Measurements from ENCODE around the gene ADAMTS5. TPM values are rescaled to one million over a fixed set of nuclear protein-coding genes. Genes with fewer than 3 reads are reported as not detected.

Gene ADAMTS5
- total RNA-seq, 1 experiment from 2014 or later = 0.05 TPM

DNA sequence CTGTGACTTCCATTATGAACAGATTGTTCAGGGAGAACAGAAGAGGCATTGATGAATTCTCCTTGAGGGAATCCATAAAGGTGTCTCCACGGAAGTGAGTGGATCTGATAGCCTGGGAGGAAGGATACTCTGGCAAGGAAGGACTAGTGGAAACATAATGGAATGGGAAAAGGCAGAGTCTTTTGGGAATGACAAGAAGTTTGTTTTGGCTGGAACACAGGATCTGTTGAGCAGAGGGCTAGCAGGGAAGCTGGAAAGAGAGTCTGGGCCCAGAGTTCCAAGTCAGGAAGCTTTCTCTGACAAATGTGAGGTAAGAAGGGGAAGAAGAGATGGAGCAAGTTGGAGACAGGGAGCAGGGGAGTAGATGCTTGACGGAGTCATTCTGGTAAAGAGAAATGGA lies 8.1 kb downstream of the ADAMTS5 start:
- ATAC-seq (no peak), DNase-seq (ENCODE audit: low read depth, low spot score) (no peak)
- ChIA-PET POLR2A (no interaction called here), CTCF (no interaction called here)
- Histone ChIP-seq H3K9me3 (ENCODE audit: control insufficient read depth, insufficient read depth, low read depth, low read length) (no peaks in the 10 kb centered on the region), H3K36me3 (ENCODE audit: control insufficient read depth, insufficient read depth, low read length) (no peaks in the 10 kb centered on the region; the same call in 1 of the 2 replicates), H3K4me3 (ENCODE audit: low read depth in 2 of 2, low read length in 2 of 2) (no peak overlapping the region), H3K27ac (ENCODE audit: low read length) (no peak overlapping the region), H3K4me1 (ENCODE audit: control insufficient read depth, insufficient read depth, low read length) (no peaks in the 10 kb centered on the region), H3K27me3 (ENCODE audit: control insufficient read depth, insufficient read depth, low read length) (no peaks in the 10 kb centered on the region)
- intact Hi-C loops (cut with micrococcal nuclease; ENCODE audit: unreplicated experiment) = no loop called here
- in situ Hi-C loops (cut with HindIII; ENCODE audit: low pct_unique_long_range_greater_than_20kb, low sequenced_read_pairs) = no loop called here
- no TSS peak for BruUV-seq (replicated peaks)
- TF ChIP-seq POLR2AphosphoS5 (IDR thresholded peaks at IDR 0.05; ENCODE audit: low read depth, low read length) (no peak), REST (IDR thresholded peaks at IDR 0.05; ENCODE audit: insufficient read depth in 1 of 2, low read depth in 2 of 2, low read length in 1 of 2) (no peak), TCF7L2 (IDR thresholded peaks at IDR 0.05; ENCODE audit: low read depth, low read length) (no peak), SIN3A (IDR thresholded peaks at IDR 0.05; ENCODE audit: borderline replicate concordance, insufficient read depth, low read depth, low read length) (no peak)

GRCh38 chr21:26956813-26957212 lies 10.1 kb downstream of the ADAMTS5 start:
- BruUV-seq (replicated peaks) = no TSS peak
- H3K36me3 ChIP-seq (ENCODE audit: control insufficient read depth, insufficient read depth, low read length) = no peaks in the 10 kb centered on the region
- no peak for ATAC-seq
- intact Hi-C loops (cut with micrococcal nuclease; ENCODE audit: unreplicated experiment) (no loop called here), in situ Hi-C loops (cut with HindIII; ENCODE audit: low pct_unique_long_range_greater_than_20kb, low sequenced_read_pairs) (no loop called here)
- CTCF ChIA-PET = no interaction called here
- no peaks in the 10 kb centered on the region for H3K4me1 ChIP-seq (ENCODE audit: control insufficient read depth, insufficient read depth, low read length)
- no peak for DNase-seq (ENCODE audit: low read depth, low spot score)
- no peaks in the 10 kb centered on the region for H3K27me3 ChIP-seq (ENCODE audit: control insufficient read depth, insufficient read depth, low read length)
- POLR2A ChIA-PET = no interaction called here
- no peaks in the 10 kb centered on the region for H3K9me3 ChIP-seq (ENCODE audit: control insufficient read depth, insufficient read depth, low read depth, low read length)
- no peak for TF ChIP-seq REST (IDR thresholded peaks at IDR 0.05; ENCODE audit: insufficient read depth in 1 of 2, low read depth in 2 of 2, low read length in 1 of 2)
- no peak for TF ChIP-seq POLR2AphosphoS5 (IDR thresholded peaks at IDR 0.05; ENCODE audit: low read depth, low read length)
- TF ChIP-seq SIN3A (IDR thresholded peaks at IDR 0.05; ENCODE audit: borderline replicate concordance, insufficient read depth, low read depth, low read length) = no peak
- TF ChIP-seq TCF7L2 (IDR thresholded peaks at IDR 0.05; ENCODE audit: low read depth, low read length) = no peak
- TF ChIP-seq, protein P1, sequence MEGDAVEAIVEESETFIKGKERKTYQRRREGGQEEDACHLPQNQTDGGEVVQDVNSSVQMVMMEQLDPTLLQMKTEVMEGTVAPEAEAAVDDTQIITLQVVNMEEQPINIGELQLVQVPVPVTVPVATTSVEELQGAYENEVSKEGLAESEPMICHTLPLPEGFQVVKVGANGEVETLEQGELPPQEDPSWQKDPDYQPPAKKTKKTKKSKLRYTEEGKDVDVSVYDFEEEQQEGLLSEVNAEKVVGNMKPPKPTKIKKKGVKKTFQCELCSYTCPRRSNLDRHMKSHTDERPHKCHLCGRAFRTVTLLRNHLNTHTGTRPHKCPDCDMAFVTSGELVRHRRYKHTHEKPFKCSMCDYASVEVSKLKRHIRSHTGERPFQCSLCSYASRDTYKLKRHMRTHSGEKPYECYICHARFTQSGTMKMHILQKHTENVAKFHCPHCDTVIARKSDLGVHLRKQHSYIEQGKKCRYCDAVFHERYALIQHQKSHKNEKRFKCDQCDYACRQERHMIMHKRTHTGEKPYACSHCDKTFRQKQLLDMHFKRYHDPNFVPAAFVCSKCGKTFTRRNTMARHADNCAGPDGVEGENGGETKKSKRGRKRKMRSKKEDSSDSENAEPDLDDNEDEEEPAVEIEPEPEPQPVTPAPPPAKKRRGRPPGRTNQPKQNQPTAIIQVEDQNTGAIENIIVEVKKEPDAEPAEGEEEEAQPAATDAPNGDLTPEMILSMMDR (IDR thresholded peaks at IDR 0.05) = no peak
- H3K27ac ChIP-seq (ENCODE audit: low read length) = no peak overlapping the region
- H3K4me3 ChIP-seq (ENCODE audit: low read depth in 2 of 2, low read length in 2 of 2) = no peak overlapping the region
